CD4-positive, alpha-beta T cell treated with Interleukin-17A for 1 hour (primary cell): ENCODE results near the gene ZDBF2.
"Not testable (repeated sequence)": the region's sequence is repeated elsewhere in the genome, so short reads cannot be mapped to it uniquely, and the experiment has no call there.

Source experiments
- DNase-seq: peaks from one replicate; pipeline ENCODE4 v3.0.0-alpha.2; 2020

Gene ZDBF2

GRCh38 chr2:206336861-206337260, 62.4 kb downstream of the ZDBF2 start:
- no peak for DNase-seq

GRCh38 chr2:206337956-206338355, 63.5 kb downstream of the ZDBF2 start:
- DNase-seq, result no peak

- no peak for DNase-seq
These were observed 66.9 kb downstream of the ZDBF2 start for GRCh38 chr2:206341396-206341795.

- DNase-seq, result no peak
These were observed 68.7 kb downstream of the ZDBF2 start for GRCh38 chr2:206343144-206343543.

GRCh38 chr2:206343816-206344215, 69.4 kb downstream of the ZDBF2 start:
- no peak for DNase-seq

- no peak for DNase-seq
These were observed 71.1 kb downstream of the ZDBF2 start for GRCh38 chr2:206345606-206346005.

- no peak for DNase-seq
These were observed 74.9 kb downstream of the ZDBF2 start for GRCh38 chr2:206349375-206349774.

GRCh38 chr2:206352571-206352970, 78.1 kb downstream of the ZDBF2 start:
- DNase-seq, result no peak

GRCh38 chr2:206353685-206354084, 79.2 kb downstream of the ZDBF2 start:
- no peak for DNase-seq

- no peak for DNase-seq
These were observed 79.7 kb downstream of the ZDBF2 start for GRCh38 chr2:206354129-206354528.

GRCh38 chr2:206356840-206357239, 82.4 kb downstream of the ZDBF2 start:
- not testable (repeated sequence) for DNase-seq

GRCh38 chr2:206360840-206361239, 86.4 kb downstream of the ZDBF2 start:
- DNase-seq, result not testable (repeated sequence)

- DNase-seq, result no peak
These were observed 87.1 kb downstream of the ZDBF2 start for GRCh38 chr2:206361407-206362045.
